Left cardiac atrium (tissue), 4 donors: Measurements from ENCODE around the gene XCR1. TPM values are rescaled to one million over a fixed set of nuclear protein-coding genes. Genes with fewer than 3 reads are reported as not detected.

Source experiments
- ATAC-seq, 2 donors: fragments of 200-7000 bp; cut with Tn5 transposase; one replicate each; pipeline ENCODE4 v1.9.1; 2020; ENCODE audit warnings: mild to moderate bottlenecking in 2 of 2, moderate library complexity in 2 of 2
- DNase-seq: peaks from one replicate; pipeline ENCODE4 v3.0.0-alpha.2; 2020
- intact Hi-C, 2 donors: fragments of 100-400 bp; cut with DNase I; formaldehyde crosslinking; loops; one replicate each; pipeline versions ENCODE4 v1.14.1 to v1.15.1; 2022 to 2023
- total RNA-seq, 2 donors: library from RNA; stranded (reverse); fragmentation: NEBNext Ultra II Directional; extraction: Animal tissue kit (Norgen Biotek cat#: 25700); gene quantifications; one replicate each; pipeline ENCODE4 v1.2.1, GENCODE V29; 2021
- donor health status: DM: no; HTN: yes; CAD: no.
- donor health status: DM: no; HTN: yes; CAD: no; lungs with severe emphysema.
- donor health status: DM: yes; HTN: yes; CAD: no.
- donor health status: Dilated cardiomyopathy.

The XCR1 gene
- total RNA-seq, 2 donors from 2014 or later, result 0.08 to 0.09 TPM

GRCh38 chr3:45969116-45969515 is 58.2 kb downstream of the XCR1 start:
- intact Hi-C loops, result no loop called here
- DNase-seq (no peak), ATAC-seq (no peak)

DNA sequence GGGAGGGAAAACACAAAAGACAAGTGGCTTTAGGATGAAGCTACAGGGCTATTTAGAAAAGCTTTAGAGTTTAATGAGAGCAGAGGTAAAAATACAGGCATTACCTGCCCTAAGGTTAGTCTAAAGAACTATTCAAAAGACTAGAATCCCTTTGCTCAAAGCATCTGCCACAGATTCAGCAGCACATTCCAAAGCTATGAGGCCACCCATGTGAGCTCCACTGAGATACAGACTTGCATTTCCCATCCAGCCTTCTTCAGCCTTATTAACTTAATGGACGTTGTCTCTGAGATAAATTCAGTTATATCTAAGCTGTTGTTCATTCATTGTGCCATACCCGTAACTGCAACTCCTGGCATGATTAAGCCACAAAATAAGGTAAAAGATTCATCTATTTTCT is 58.6 kb downstream of the XCR1 start:
- intact Hi-C loops, result no loop called here
- peak in 1 of 2 donors; percentile 62 for ATAC-seq

GRCh38 chr3:45968149-45968548 is 59.1 kb downstream of the XCR1 start:
- intact Hi-C loops, result no loop called here
- ATAC-seq (peak; percentile 16 to 36), DNase-seq (no peak)

More for the DNA sequence above, 58.6 kb downstream of the XCR1 start:
- DNase-seq, result no peak

DNA sequence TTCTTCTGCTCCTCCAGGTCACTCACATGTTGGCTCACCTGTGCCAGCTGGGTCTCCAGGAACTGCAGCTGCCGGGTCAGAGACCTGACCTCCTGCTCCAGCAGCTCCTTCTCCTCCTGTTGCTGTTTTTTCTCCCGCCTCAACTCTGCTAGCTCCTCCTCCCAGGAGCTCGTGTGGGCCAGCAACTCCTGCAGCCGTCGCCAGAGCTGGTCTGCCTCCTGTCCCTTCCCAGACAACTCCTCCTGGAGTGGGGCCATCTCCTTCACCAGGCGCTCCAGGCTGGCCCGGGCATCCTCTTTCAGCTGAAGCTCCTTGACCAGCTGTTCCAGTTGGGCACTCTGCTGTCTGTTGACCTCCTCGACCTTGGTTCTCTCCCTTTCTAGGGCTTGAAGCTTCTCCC is 59.6 kb downstream of the XCR1 start:
- DNase-seq (no peak), ATAC-seq (peak in 1 of 2 donors; percentile 29)
- intact Hi-C loops, result no loop called here

Other genes with a start within 250 kb of the XCR1 start
- under 1 TPM in 1 of 2 donors, not detected in 1; 0.18 TPM for gene SLC6A20, start 230.9 kb downstream of the XCR1 start, total RNA-seq
- gene LZTFL1, start 185.4 kb downstream of the XCR1 start, total RNA-seq, result 1 to 10 TPM; 8.6 to 9.1 TPM
- gene CCR9, start 140.9 kb downstream of the XCR1 start, total RNA-seq, result not detected
- 1 to 10 TPM in 1 of 2 donors, under 1 TPM in 1; 0.39 to 2.6 TPM for gene CXCR6, start 84.0 kb downstream of the XCR1 start, total RNA-seq
- 10 to 100 TPM; 64.4 to 91.9 TPM for gene FYCO1, start 31.7 kb downstream of the XCR1 start, total RNA-seq
- gene CCR1, start 180.8 kb upstream of the XCR1 start, total RNA-seq, result 10 to 100 TPM in 1 of 2 donors, 1 to 10 TPM in 1; 9.2 to 11.0 TPM
- gene CCR3, start 215.0 kb upstream of the XCR1 start, total RNA-seq, result not detected